IMR-90 (cell line): ENCODE data around the gene CD82. TPM values are rescaled to one million over a fixed set of nuclear protein-coding genes. Genes with fewer than 3 reads are reported as not detected.
A peak's percentile ranks its signal among the peaks of the same experiment; 100 is the strongest.

ENCODE experiments used
- ATAC-seq: fragments of 200-7000 bp; cut with Tn5 transposase; 2 replicates; pipeline ENCODE4 v1.9.1; 2020; ENCODE audit warnings: low read depth, mild to moderate bottlenecking, moderate library complexity
- BruUV-seq: library from RNA; stranded (reverse); fragments of 400-500 nt; replicated peaks from 2 replicates; lab custom pipeline; 2021; lab: Mats Ljungman, UMichigan
- CTCF ChIA-PET: fragments of 300-600 bp; formaldehyde crosslinking; extraction: SDS; loops from one replicate; lab custom pipeline; 2021; ENCODE audit warnings: antibody characterized with exemption; lab: Yijun Ruan, JAX
- POLR2A ChIA-PET: fragments of 300-600 bp; sonication (Branson Sonifier 250); formaldehyde crosslinking; loops from one replicate; lab custom pipeline; 2022; ENCODE audit warnings: antibody characterized with exemption; ENCODE audit not compliant: unreplicated experiment; lab: Charles Lee
- DNase-seq: peaks from one replicate; pipeline ENCODE4 v3.0.0; 2013
- H2AFZ ChIP-seq: replicated peaks from 2 replicates; pipeline ENCODE3; 2013; ENCODE audit warnings: low read length, mild to moderate bottlenecking; ENCODE audit not compliant: poor library complexity
- H2AK5ac ChIP-seq: 2 replicates; pipeline ENCODE4 v1.6.1; 2013; ENCODE audit warnings: low read depth, low read length, inconsistent platforms
- H2AK9ac ChIP-seq: replicated peaks from 2 replicates; pipeline ENCODE3; 2013; ENCODE audit warnings: mild to moderate bottlenecking, low read depth, low read length, moderate library complexity; ENCODE audit not compliant: poor library complexity
- H2BK120ac ChIP-seq: 2 replicates; pipeline ENCODE4 v1.6.1; 2013; ENCODE audit warnings: low read depth, low read length, inconsistent platforms
- H2BK15ac ChIP-seq: 3 replicates; pipeline ENCODE4 v1.6.1; 2013; ENCODE audit warnings: low read depth, low read length, inconsistent platforms
- H2BK20ac ChIP-seq: 2 replicates; pipeline ENCODE4 v1.6.1; 2013; ENCODE audit warnings: low read depth, mild to moderate bottlenecking, inconsistent platforms, low read length, moderate library complexity
- H2BK5ac ChIP-seq: 2 replicates; pipeline ENCODE4 v1.6.1; 2013; ENCODE audit warnings: mild to moderate bottlenecking, low read depth, low read length, inconsistent platforms; ENCODE audit not compliant: poor library complexity, severe bottlenecking
- H3K14ac ChIP-seq: replicated peaks from 2 replicates; pipeline ENCODE4 v1.6.1; 2013; ENCODE audit warnings: low read depth, low read length, inconsistent platforms
- H3K18ac ChIP-seq: 2 replicates; pipeline ENCODE4 v1.6.1; 2013; ENCODE audit warnings: low read depth, low read length, control low read depth
- H3K23ac ChIP-seq: 2 replicates; pipeline ENCODE4 v1.6.1; 2013; ENCODE audit warnings: low read depth, low read length, inconsistent platforms
- H3K27ac ChIP-seq: 2 replicates; pipeline ENCODE4 v1.5.1; 2013; ENCODE audit warnings: mild to moderate bottlenecking, control low read depth, low read length; ENCODE audit not compliant: insufficient read depth
- H3K27me3 ChIP-seq: 2 replicates; pipeline ENCODE4 v1.6.1; 2013; ENCODE audit warnings: low read length; ENCODE audit not compliant: control insufficient read depth, insufficient read depth
- H3K36me3 ChIP-seq: 2 replicates; pipeline ENCODE4 v1.6.1; 2013; ENCODE audit warnings: low read length, mixed read lengths; ENCODE audit not compliant: control insufficient read depth, insufficient read depth
- H3K4ac ChIP-seq: 2 replicates; pipeline ENCODE4 v1.6.1; 2013; ENCODE audit warnings: low read depth, low read length, inconsistent platforms
- H3K4me1 ChIP-seq: 2 replicates; pipeline ENCODE4 v1.6.1; 2013; ENCODE audit warnings: low read length, mixed read lengths; ENCODE audit not compliant: control insufficient read depth, insufficient read depth
- H3K4me2 ChIP-seq: 2 replicates; pipeline ENCODE4 v1.6.1; 2013; ENCODE audit warnings: low read depth, mild to moderate bottlenecking, control low read depth, low read length, moderate library complexity
- H3K4me3 ChIP-seq: 2 replicates; pipeline ENCODE4 v1.5.1; 2013; ENCODE audit warnings: low read depth, mild to moderate bottlenecking, control low read depth, low read length, moderate library complexity; ENCODE audit not compliant: insufficient read depth
- H3K56ac ChIP-seq: 2 replicates; pipeline ENCODE4 v1.6.1; 2013; ENCODE audit warnings: low read length, inconsistent platforms; ENCODE audit not compliant: insufficient read depth; ENCODE audit errors: extremely low read depth
- H3K79me1 ChIP-seq, 2 experiments: 2 replicates each; pipeline ENCODE4 v1.6.1; 2013; ENCODE audit warnings: low read length in 2 of 2, inconsistent platforms in 1 of 2, low read depth in 1 of 2
- H3K9ac ChIP-seq: 2 replicates; pipeline ENCODE4 v1.6.1; 2013; ENCODE audit warnings: low read depth, low read length, control low read depth
- H3K9me1 ChIP-seq: 2 replicates; pipeline ENCODE4 v1.6.1; 2013; ENCODE audit warnings: low read length, inconsistent platforms; ENCODE audit not compliant: insufficient read depth
- H3K9me3 ChIP-seq: 2 replicates; pipeline ENCODE4 v1.6.1; 2013; ENCODE audit warnings: low read length; ENCODE audit not compliant: control insufficient read depth, insufficient read depth
- H4K20me1 ChIP-seq: 2 replicates; pipeline ENCODE4 v1.6.1; 2013; ENCODE audit warnings: low read length, inconsistent platforms; ENCODE audit not compliant: insufficient read depth
- H4K5ac ChIP-seq: 2 replicates; pipeline ENCODE4 v1.6.1; 2013; ENCODE audit warnings: mild to moderate bottlenecking, low read depth, low read length, control low read depth
- H4K8ac ChIP-seq, 2 experiments: 2 replicates each; pipeline ENCODE4 v1.6.1; 2013; ENCODE audit warnings: low read depth in 2 of 2, low read length in 2 of 2, control low read depth in 1 of 2, inconsistent platforms in 1 of 2
- H4K91ac ChIP-seq: 2 replicates; pipeline ENCODE4 v1.6.1; 2013; ENCODE audit warnings: low read depth, low read length, inconsistent platforms; ENCODE audit not compliant: insufficient read depth
- CHD1 ChIP-seq: IDR thresholded peaks from 2 replicates; pipeline ENCODE4 v1.6.1; 2012; ENCODE audit warnings: low read depth, low read length, improper control_type of control experiment
- CTCF ChIP-seq: conservative IDR thresholded peaks from 2 replicates; pipeline ENCODE4 v1.5.1; 2012; ENCODE audit warnings: mild to moderate bottlenecking, low read depth, low read length, improper control_type of control experiment
- FOS ChIP-seq: fragments of 150-350 bp; IDR thresholded peaks from 2 replicates; pipeline ENCODE4 v1.6.1; 2016; ENCODE audit warnings: low read depth, low read length
- MAZ ChIP-seq: IDR thresholded peaks from 2 replicates; pipeline ENCODE4 v1.6.1; 2012; ENCODE audit warnings: low read depth, mild to moderate bottlenecking, low read length, improper control_type of control experiment, moderate library complexity, borderline replicate concordance
- NFE2L2 ChIP-seq: fragments of 150-350 bp; IDR thresholded peaks from 2 replicates; pipeline ENCODE4 v1.6.1; 2016; ENCODE audit warnings: low read depth, mild to moderate bottlenecking, low read length
- WGBS, 2 experiments: methylation state at CpG; one replicate each; pipeline versions ENCODE4 v1.1.5 to v1.1.7; 2013; ENCODE audit warnings: missing lambda C conversion rate in 2 of 2; ENCODE audit not compliant: insufficient read length in 1 of 2; ENCODE audit errors: extremely low coverage in 2 of 2; 5-methylcytosine and 5-hydroxymethylcytosine counted together
- dilution Hi-C: fragments of 300-500 bp; cut with HindIII; formaldehyde crosslinking; loops from one replicate; pipeline ENCODE4 v1.14.3; 2018; ENCODE audit warnings: low sequenced_read_pairs; ENCODE audit not compliant: unreplicated experiment
- in situ Hi-C: fragments of 300-500 bp; cut with MboI; formaldehyde crosslinking; loops from 3 replicates; pipeline ENCODE4 v1.14.3; 2019; ENCODE audit warnings: low sequenced_read_pairs, inconsistent platforms, mixed read lengths
- intact Hi-C: fragments of 100-400 bp; cut with micrococcal nuclease; formaldehyde crosslinking; loops from 2 replicates; pipeline ENCODE4 v1.10.0; 2022
- polyA plus RNA-seq, 3 experiments: library from polyadenylated mRNA; depleted of rRNA; stranded (reverse); fragments of >200 nt; gene quantifications; 2 replicates each; pipeline ENCODE4 v1.2.3, GENCODE V29; 2012; ENCODE audit warnings: low replicate concordance in 1 of 3
- total RNA-seq: library from RNA; depleted of rRNA; stranded (reverse); fragments of >200 nt; gene quantifications from 2 replicates; pipeline ENCODE4 v1.2.3, GENCODE V29; 2012
- TF ChIP-seq, protein P1 (sequence below): fragments of 150-350 bp; IDR thresholded peaks from 2 replicates; pipeline ENCODE4 v1.6.1; 2017; ENCODE audit warnings: mild to moderate bottlenecking, antibody characterized with exemption, low read length, low read depth

CD82 gene
- total and polyA plus RNA-seq, 2 of the 4 experiments (the other 2 are of a cell fraction), result 32.8 to 49.4 TPM

- intact Hi-C loops, result no loop called here
- WGBS, 2 experiments, result 40% methylated on average over 2 of the region's 9 CpGs; no CpG with 5 or more reads in 1 of the 2 experiments
- H3K14ac ChIP-seq, result no peak overlapping the region
- H3K4me2 ChIP-seq, result no peak overlapping the region
- no peak overlapping the region for H3K23ac ChIP-seq
- dilution Hi-C loops, result no loop called here
- CTCF ChIA-PET, result no interaction called here
- no peak overlapping the region for H2BK20ac ChIP-seq
- in situ Hi-C loops, result loop anchor here (10.0 kb wide), 1 partner anchor 246 kb away; no protein-coding TSS in a partner anchor
- H3K4me1 ChIP-seq, result no peaks in the 10 kb centered on the region
- peaks cover 22% of the 10 kb centered on the region for H3K27me3 ChIP-seq
- no peak for TF ChIP-seq CHD1
- TF ChIP-seq, protein P1, sequence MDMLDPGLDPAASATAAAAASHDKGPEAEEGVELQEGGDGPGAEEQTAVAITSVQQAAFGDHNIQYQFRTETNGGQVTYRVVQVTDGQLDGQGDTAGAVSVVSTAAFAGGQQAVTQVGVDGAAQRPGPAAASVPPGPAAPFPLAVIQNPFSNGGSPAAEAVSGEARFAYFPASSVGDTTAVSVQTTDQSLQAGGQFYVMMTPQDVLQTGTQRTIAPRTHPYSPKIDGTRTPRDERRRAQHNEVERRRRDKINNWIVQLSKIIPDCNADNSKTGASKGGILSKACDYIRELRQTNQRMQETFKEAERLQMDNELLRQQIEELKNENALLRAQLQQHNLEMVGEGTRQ, result no peak
- TF ChIP-seq FOS, result no peak
- TF ChIP-seq NFE2L2, result no peak
- TF ChIP-seq CTCF, result no peak
- TF ChIP-seq MAZ, result no peak
- H2BK15ac ChIP-seq, result no peak overlapping the region
- no peak overlapping the region; the same call in 1 of the 2 replicates for H3K18ac ChIP-seq
- 0 out of 2 replicates have a peak, but pooled peaks cover 3% of the 10 kb centered on the region for H3K9me1 ChIP-seq
- H3K27ac ChIP-seq, result no peak overlapping the region
- BruUV-seq, result no TSS peak
- no peaks in the 10 kb centered on the region for H3K79me1 ChIP-seq
- no peaks in the 10 kb centered on the region for H3K36me3 ChIP-seq
- no peak overlapping the region for H2AK5ac ChIP-seq
- no peaks in the 10 kb centered on the region for H3K9me3 ChIP-seq
- H2AK9ac ChIP-seq, result no peak overlapping the region
- no peaks in the 10 kb centered on the region for H4K20me1 ChIP-seq
- no peak overlapping the region for H3K4me3 ChIP-seq
- no peak overlapping the region for H4K5ac ChIP-seq
- POLR2A ChIA-PET, result no interaction called here
- ATAC-seq (peak; percentile 56), DNase-seq (peak; percentile 19)
- no peak overlapping the region for H4K91ac ChIP-seq
- no peak overlapping the region for H2BK5ac ChIP-seq
- no peak overlapping the region for H3K9ac ChIP-seq
- H4K8ac ChIP-seq, result no peak overlapping the region
- no peak overlapping the region for H3K56ac ChIP-seq
- no peak overlapping the region for H3K4ac ChIP-seq
- H2BK120ac ChIP-seq, result no peak overlapping the region
- H2AFZ ChIP-seq, result no peak overlapping the region
These were observed 34.9 kb upstream of the CD82 start for GRCh38 chr11:44530413-44531115.
